A549 treated with Mapracorat at 1 μM for 4 hours (cell line): ENCODE results near the gene SDSL. TPM values are rescaled to one million over a fixed set of nuclear protein-coding genes. Genes with fewer than 3 reads are reported as not detected.

ENCODE experiments used
- total RNA-seq: library from RNA; stranded (reverse); fragments of 200-300 nt; extraction: Qiagen RNA extraction; gene quantifications from 5 replicates; pipeline ENCODE4 v1.2.3, GENCODE V29; 2022

The SDSL gene
- total RNA-seq = 20.4 to 30.6 TPM (median 27.8 TPM) in 5 replicates

GRCh38 chr12:113422030-113422885 lies at the start of gene SDSL:
SDSL (plus strand) TSS chr12:113422380; CDS start chr12:113427983, 5,603 bp downstream.

GRCh38 chr12:113403435-113404415 lies 18.5 kb upstream of the SDSL start, which contains the start of gene SDS:
SDS (minus strand) TSS chr12:113403887; CDS start chr12:113399708, 4,179 bp downstream.

GRCh38 chr12:113471619-113472171 lies 49.5 kb downstream of the SDSL start, which contains the start of gene LHX5:
LHX5 (minus strand) TSS chr12:113471871; CDS start chr12:113471498, 373 bp downstream.

Other genes starting within 250 kb of the SDSL start
- 51.6 to 79.0 TPM (median 74.9 TPM) in 5 replicates for gene DDX54, start 236.9 kb upstream of the SDSL start, total RNA-seq
- 24.1 to 33.5 TPM (median 32.9 TPM) in 5 replicates for gene RITA1, start 236.7 kb upstream of the SDSL start, total RNA-seq
- 15.6 to 19.8 TPM (median 18.3 TPM) in 5 replicates for gene TPCN1, start 200.9 kb upstream of the SDSL start, total RNA-seq
- 7.0 to 11.0 TPM (median 9.7 TPM) in 5 replicates for gene SLC8B1, start 87.3 kb upstream of the SDSL start, total RNA-seq
- 27.1 to 35.1 TPM (median 32.5 TPM) in 5 replicates for gene PLBD2, start 63.8 kb upstream of the SDSL start, total RNA-seq
- 0.29 to 2.7 TPM (median 1.8 TPM) in 5 replicates for gene SDS, start 18.5 kb upstream of the SDSL start, total RNA-seq
- gene LHX5, start 49.5 kb downstream of the SDSL start, total RNA-seq = not detected in 5 replicates